Caco-2 (cell line): ENCODE measurements around the gene MYO10. TPM values are rescaled to one million over a fixed set of nuclear protein-coding genes. Genes with fewer than 3 reads are reported as not detected.

Experiments
- BruUV-seq: library from RNA; stranded (reverse); fragments of 400-500 nt; replicated peaks from 2 replicates; lab custom pipeline; 2021; lab: Mats Ljungman, UMichigan
- CTCF ChIA-PET: fragments of 300-600 bp; sonication (Branson Sonifier 250); formaldehyde crosslinking; loops from one replicate; lab custom pipeline; 2022; ENCODE audit warnings: antibody characterized with exemption; lab: Charles Lee
- POLR2A ChIA-PET: fragments of 300-600 bp; sonication (Branson Sonifier 250); formaldehyde crosslinking; loops from one replicate; lab custom pipeline; 2022; ENCODE audit warnings: antibody characterized with exemption; lab: Charles Lee
- DNase-seq, 2 experiments: peaks; one replicate each; pipeline versions ENCODE4 v3.0.0 to v3.0.0-alpha.2; 2020 to 2022
- H3K27me3 ChIP-seq: replicated peaks from 2 replicates; pipeline ENCODE4 v1.6.0; 2011; ENCODE audit warnings: low read length; ENCODE audit not compliant: control insufficient read depth, insufficient read depth
- H3K36me3 ChIP-seq: 2 replicates; pipeline ENCODE4 v1.5.1; 2011; ENCODE audit warnings: low read length; ENCODE audit not compliant: control insufficient read depth, insufficient read depth
- H3K4me1 ChIP-seq: fragments of 250-450 bp; sonication (Bioruptor Pico); 2 replicates; pipeline ENCODE4 v1.5.1; 2020; ENCODE audit warnings: mild to moderate bottlenecking
- H3K4me3 ChIP-seq: 2 replicates; pipeline ENCODE4 v1.5.1; 2011; ENCODE audit warnings: low read depth, mild to moderate bottlenecking, control low read depth, low read length
- H3K9me3 ChIP-seq: fragments of 250-450 bp; sonication (Bioruptor Pico); 2 replicates; pipeline ENCODE4 v1.5.1; 2020; ENCODE audit warnings: mild to moderate bottlenecking, moderate library complexity
- H3K27ac Mint-ChIP-seq: one replicate; pipeline ENCODE4 v1.8.0; 2022; ENCODE audit warnings: mixed read lengths; ENCODE audit not compliant: unreplicated experiment
- H3K27me3 Mint-ChIP-seq: one replicate; pipeline ENCODE4 v1.8.0; 2022; ENCODE audit warnings: mixed read lengths; ENCODE audit not compliant: insufficient read depth, unreplicated experiment
- H3K36me3 Mint-ChIP-seq: one replicate; pipeline ENCODE4 v1.8.0; 2022; ENCODE audit warnings: mild to moderate bottlenecking, mixed read lengths; ENCODE audit not compliant: insufficient read depth, unreplicated experiment
- H3K4me1 Mint-ChIP-seq: one replicate; pipeline ENCODE4 v1.8.0; 2022; ENCODE audit warnings: low read depth, mixed read lengths; ENCODE audit not compliant: unreplicated experiment
- H3K4me3 Mint-ChIP-seq: one replicate; pipeline ENCODE4 v1.8.0; 2022; ENCODE audit warnings: mild to moderate bottlenecking, moderate library complexity, mixed read lengths; ENCODE audit not compliant: unreplicated experiment
- H3K9me3 Mint-ChIP-seq: one replicate; pipeline ENCODE4 v1.8.0; 2022; ENCODE audit warnings: mixed read lengths; ENCODE audit not compliant: unreplicated experiment
- intact Hi-C: fragments of 100-400 bp; cut with micrococcal nuclease; formaldehyde crosslinking; loops from one replicate; pipeline ENCODE4 v1.10.0; 2022; ENCODE audit not compliant: unreplicated experiment
- total RNA-seq: library from RNA; stranded (reverse); gene quantifications from 2 replicates; pipeline ENCODE4 v1.2.3, GENCODE V29; 2022
- TF ChIP-seq, protein P1 (sequence below), 2 experiments: fragments of 200-600 bp in 1 of 2; IDR thresholded peaks; 1 replicate in 1 of 2; 2 replicates in 1 of 2; pipeline versions ENCODE4 v1.5.1 to v1.8.0; 2011 to 2022; ENCODE audit warnings: antibody characterized with exemption in 1 of 2, control low read depth in 1 of 2, inconsistent platforms in 1 of 2, low read depth in 1 of 2, low read length in 1 of 2, mild to moderate bottlenecking in 1 of 2, moderate library complexity in 1 of 2; ENCODE audit not compliant: insufficient read depth in 1 of 2, severe bottlenecking in 1 of 2, unreplicated experiment in 1 of 2

MYO10 gene
- total RNA-seq, 1 experiment from 2014 or later, result 67.6 TPM

DNA sequence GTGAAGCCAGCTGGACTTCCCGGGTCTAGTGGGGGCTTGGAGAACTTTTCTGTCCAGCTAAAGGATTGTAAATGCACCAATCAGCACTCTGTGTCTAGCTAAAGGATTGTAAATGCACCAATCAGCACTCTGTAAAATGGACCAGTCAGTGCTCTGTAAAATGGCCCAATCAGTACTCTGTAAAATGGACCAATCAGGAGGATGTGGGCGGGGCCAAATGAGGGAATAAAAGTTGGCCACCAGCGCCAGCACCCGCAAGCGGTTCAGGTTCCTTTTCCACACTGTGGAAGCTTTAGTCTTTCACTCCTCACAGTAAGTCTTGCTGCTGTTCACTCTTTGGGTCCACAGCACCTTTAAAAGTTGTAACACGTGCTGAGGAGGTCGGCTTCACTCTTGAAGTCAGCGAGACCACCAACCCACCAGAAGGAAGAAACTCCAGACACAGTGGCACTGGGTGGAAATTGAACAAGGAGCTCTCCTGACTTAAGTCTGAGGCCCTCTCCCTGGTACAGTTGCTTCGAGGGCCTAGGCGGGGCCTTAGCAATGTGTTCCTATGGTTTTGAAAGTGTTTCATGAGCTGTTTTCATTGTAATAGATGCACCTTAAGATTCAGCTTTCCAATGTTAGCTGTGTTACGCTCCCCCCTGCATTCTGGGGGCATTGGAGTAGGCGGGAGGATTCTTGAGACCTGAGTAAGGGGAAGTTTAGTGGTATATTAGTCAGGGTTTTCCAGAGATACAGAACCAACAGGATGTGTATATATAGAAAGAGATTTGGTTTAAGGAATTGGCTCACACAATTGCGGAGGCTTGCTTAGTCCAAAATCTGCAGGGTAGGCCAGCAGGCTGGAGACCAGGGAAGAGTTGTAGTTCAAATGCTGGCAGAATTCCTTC is 21.5 kb upstream of the MYO10 start:
- Histone ChIP-seq H3K27me3 (no peaks in the 10 kb centered on the region), H3K36me3 (no peaks in the 10 kb centered on the region), H3K4me3 (no peak overlapping the region), H3K9me3 (no peaks in the 10 kb centered on the region), H3K4me1 (peaks cover 8% of the 10 kb centered on the region)
- TF ChIP-seq, protein P1, sequence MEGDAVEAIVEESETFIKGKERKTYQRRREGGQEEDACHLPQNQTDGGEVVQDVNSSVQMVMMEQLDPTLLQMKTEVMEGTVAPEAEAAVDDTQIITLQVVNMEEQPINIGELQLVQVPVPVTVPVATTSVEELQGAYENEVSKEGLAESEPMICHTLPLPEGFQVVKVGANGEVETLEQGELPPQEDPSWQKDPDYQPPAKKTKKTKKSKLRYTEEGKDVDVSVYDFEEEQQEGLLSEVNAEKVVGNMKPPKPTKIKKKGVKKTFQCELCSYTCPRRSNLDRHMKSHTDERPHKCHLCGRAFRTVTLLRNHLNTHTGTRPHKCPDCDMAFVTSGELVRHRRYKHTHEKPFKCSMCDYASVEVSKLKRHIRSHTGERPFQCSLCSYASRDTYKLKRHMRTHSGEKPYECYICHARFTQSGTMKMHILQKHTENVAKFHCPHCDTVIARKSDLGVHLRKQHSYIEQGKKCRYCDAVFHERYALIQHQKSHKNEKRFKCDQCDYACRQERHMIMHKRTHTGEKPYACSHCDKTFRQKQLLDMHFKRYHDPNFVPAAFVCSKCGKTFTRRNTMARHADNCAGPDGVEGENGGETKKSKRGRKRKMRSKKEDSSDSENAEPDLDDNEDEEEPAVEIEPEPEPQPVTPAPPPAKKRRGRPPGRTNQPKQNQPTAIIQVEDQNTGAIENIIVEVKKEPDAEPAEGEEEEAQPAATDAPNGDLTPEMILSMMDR (IDR thresholded peaks at IDR 0.05; ENCODE audit: insufficient read depth in 1 of 2, low read depth in 1 of 2, low read length in 1 of 2, severe bottlenecking in 1 of 2, unreplicated experiment in 1 of 2), result no peak
- Mint-ChIP-seq H3K27me3 (no peaks in the 10 kb centered on the region), H3K4me1 (peaks cover 7% of the 10 kb centered on the region), H3K36me3 (no peaks in the 10 kb centered on the region), H3K9me3 (no peaks in the 10 kb centered on the region), H3K4me3 (no peak overlapping the region), H3K27ac (no peak overlapping the region)
- ChIA-PET POLR2A (no interaction called here), CTCF (interaction anchor here (1.1 kb wide), 1 partner anchor 175 kb away, joined by 3 read pairs; no protein-coding TSS in a partner anchor)
- intact Hi-C loops, result no loop called here
- BruUV-seq, result no TSS peak
- DNase-seq, result no peak

DNA sequence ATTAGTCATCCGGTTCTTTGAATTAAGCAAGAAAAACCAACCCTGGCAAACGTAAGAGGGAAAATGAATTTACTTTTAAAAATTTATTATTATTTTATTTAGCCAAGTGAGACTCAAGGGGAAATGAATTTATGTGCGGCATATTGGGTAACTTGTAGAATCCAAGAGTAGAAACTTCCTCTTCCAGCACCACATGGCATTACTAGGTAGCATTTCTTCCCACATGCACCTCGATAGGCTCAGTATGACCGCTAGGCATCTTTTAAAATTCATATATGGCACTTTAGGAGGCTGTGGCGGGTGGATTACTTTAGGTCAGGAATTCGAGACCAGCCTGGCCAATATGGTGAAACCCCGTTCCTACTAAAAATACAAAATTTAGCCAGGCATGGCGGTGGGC is 17.6 kb upstream of the MYO10 start:
- no peak overlapping the region for H3K4me3 Mint-ChIP-seq
- no peaks in the 10 kb centered on the region for H3K9me3 Mint-ChIP-seq
- POLR2A ChIA-PET, result no interaction called here
- Histone ChIP-seq H3K4me1 (peaks cover 12% of the 10 kb centered on the region), H3K36me3 (no peaks in the 10 kb centered on the region), H3K27me3 (no peaks in the 10 kb centered on the region), H3K4me3 (no peak overlapping the region), H3K9me3 (no peaks in the 10 kb centered on the region)
- BruUV-seq, result no TSS peak
- TF ChIP-seq, protein P1 (IDR thresholded peaks at IDR 0.05; ENCODE audit: insufficient read depth in 1 of 2, low read depth in 1 of 2, low read length in 1 of 2, severe bottlenecking in 1 of 2, unreplicated experiment in 1 of 2), result no peak
- no peak for DNase-seq
- H3K27ac Mint-ChIP-seq, result peak overlapping the region; percentile 82
- no peaks in the 10 kb centered on the region for H3K27me3 Mint-ChIP-seq
- no peaks in the 10 kb centered on the region for H3K36me3 Mint-ChIP-seq
- intact Hi-C loops, result no loop called here
- CTCF ChIA-PET, result no interaction called here
- H3K4me1 Mint-ChIP-seq, result peaks cover 7% of the 10 kb centered on the region

DNA sequence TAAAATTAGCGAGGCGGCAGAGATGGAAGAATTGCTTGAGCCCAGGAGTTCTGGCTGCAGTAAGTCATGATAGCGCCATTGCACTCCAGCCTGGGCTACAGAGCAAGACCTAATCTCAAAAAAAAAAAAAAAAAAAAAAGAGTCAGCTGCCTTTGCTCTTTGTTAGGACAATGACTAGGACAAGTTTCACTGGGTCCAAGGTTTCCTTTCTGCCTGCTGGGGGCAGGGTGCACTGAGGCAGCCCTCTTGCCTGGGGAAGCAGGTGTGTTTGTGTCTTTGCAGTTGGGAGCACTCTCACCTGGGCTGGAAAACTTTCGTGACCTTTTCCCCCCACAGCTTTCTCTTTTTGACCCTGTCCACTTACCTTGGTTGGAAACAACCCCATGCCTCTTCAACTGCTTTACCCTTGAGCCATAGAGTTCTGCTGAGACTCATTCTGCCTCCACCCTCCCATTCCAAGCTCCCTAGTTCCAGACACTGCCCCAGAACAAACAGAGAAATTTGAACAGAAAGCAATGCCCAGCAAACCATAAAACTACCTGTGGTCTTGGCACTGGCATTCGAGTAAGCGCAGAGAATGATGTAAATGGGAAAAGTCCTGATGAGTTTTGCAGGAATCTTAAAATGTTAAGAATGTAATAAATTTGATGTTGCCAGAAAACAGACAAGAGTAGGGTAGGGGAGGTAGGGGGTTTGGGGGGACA is 17.0 kb upstream of the MYO10 start:
- Mint-ChIP-seq H3K4me3 (no peak overlapping the region), H3K27me3 (no peaks in the 10 kb centered on the region), H3K4me1 (peaks cover 7% of the 10 kb centered on the region), H3K36me3 (no peaks in the 10 kb centered on the region), H3K9me3 (no peaks in the 10 kb centered on the region), H3K27ac (peak overlapping the region; percentile 82)
- Histone ChIP-seq H3K4me3 (no peak overlapping the region), H3K9me3 (no peaks in the 10 kb centered on the region), H3K4me1 (peaks cover 12% of the 10 kb centered on the region), H3K36me3 (no peaks in the 10 kb centered on the region), H3K27me3 (no peaks in the 10 kb centered on the region)
- DNase-seq, result peak; percentile 64 to 74
- no TSS peak for BruUV-seq
- ChIA-PET POLR2A (no interaction called here), CTCF (interaction anchor here (0.7 to 1.0 kb wide), 2 partner anchors 9 to 216 kb away, joined by 3 to 6 read pairs; no protein-coding TSS in a partner anchor)
- intact Hi-C loops, result no loop called here
- TF ChIP-seq, protein P1 (IDR thresholded peaks at IDR 0.05; ENCODE audit: insufficient read depth in 1 of 2, low read depth in 1 of 2, low read length in 1 of 2, severe bottlenecking in 1 of 2, unreplicated experiment in 1 of 2), result peak in 1 of 2 experiments; percentile 18
